Measurements from ENCODE around the gene PGGHG. TPM values are rescaled to one million over a fixed set of nuclear protein-coding genes. Genes with fewer than 3 reads are reported as not detected.

PGGHG gene
- polyA plus RNA-seq, 1 donor from 2014 or later = 2.1 TPM

GRCh38 chr11:251550-251949, 37.4 kb upstream of the PGGHG start:
- no peak for TF ChIP-seq REST (IDR thresholded peaks at IDR 0.05; ENCODE audit: borderline replicate concordance)
- no peak for TF ChIP-seq CTCF (IDR thresholded peaks at IDR 0.05; ENCODE audit: poor library complexity, severe bottlenecking)
- no peak for TF ChIP-seq EZH2 (IDR thresholded peaks at IDR 0.05; ENCODE audit: borderline replicate concordance, insufficient read depth, low read length, poor library complexity, severe bottlenecking)
- no peak for TF ChIP-seq MXI1 (conservative IDR thresholded peaks at IDR 0.05; ENCODE audit: poor library complexity, severe bottlenecking)
- TF ChIP-seq POLR2AphosphoS5 (IDR thresholded peaks at IDR 0.05) = no peak
- no peak for TF ChIP-seq SMC3 (conservative IDR thresholded peaks at IDR 0.05; ENCODE audit: poor library complexity)
- TF ChIP-seq RAD21 (conservative IDR thresholded peaks at IDR 0.05) = no peak
- no peak for TF ChIP-seq TAF1 (IDR thresholded peaks at IDR 0.05; ENCODE audit: low read depth)
- TF ChIP-seq EP300 (conservative IDR thresholded peaks at IDR 0.05; ENCODE audit: poor library complexity, severe bottlenecking) = no peak
- no peaks in the 10 kb centered on the region for H3K36me3 ChIP-seq (ENCODE audit: insufficient read depth, low read length)

DNA sequence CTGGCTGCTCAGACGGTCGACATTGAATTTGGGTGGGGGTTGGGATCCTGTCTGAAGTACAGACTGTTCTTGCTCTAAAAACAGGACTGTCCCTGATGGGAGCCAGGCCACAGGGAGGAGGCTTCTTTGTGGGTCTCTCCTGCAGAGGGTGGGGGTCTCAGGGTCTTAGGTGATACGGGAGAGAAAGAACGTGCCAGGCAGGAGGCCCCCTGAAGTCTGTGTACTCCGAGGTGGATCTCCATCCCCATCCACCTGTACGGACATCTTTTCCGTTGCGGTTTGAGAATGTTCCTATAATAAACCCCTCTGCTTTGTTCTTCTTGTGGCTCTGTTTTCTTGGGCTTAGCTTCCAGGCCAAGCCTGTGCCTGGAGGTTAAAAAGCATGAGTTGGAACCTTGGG, 36.3 kb upstream of the PGGHG start:
- no peaks in the 10 kb centered on the region for H4K20me1 ChIP-seq (ENCODE audit: insufficient read depth)
- H3K27ac ChIP-seq (ENCODE audit: low read length) = no peak overlapping the region
- H3F3A ChIP-seq (ENCODE audit: insufficient read depth, low read length, poor library complexity, severe bottlenecking) = no peaks in the 10 kb centered on the region
- no peaks in the 10 kb centered on the region for H3K27me3 ChIP-seq (ENCODE audit: insufficient read depth, low read depth, low read length)
- no peaks in the 10 kb centered on the region for H3K36me3 ChIP-seq (ENCODE audit: insufficient read depth, low read length)
- TF ChIP-seq EP300 (conservative IDR thresholded peaks at IDR 0.05; ENCODE audit: poor library complexity, severe bottlenecking) = no peak
- TF ChIP-seq RAD21 (conservative IDR thresholded peaks at IDR 0.05) = no peak
- no peak for TF ChIP-seq POLR2AphosphoS5 (IDR thresholded peaks at IDR 0.05)
- no peak for TF ChIP-seq REST (IDR thresholded peaks at IDR 0.05; ENCODE audit: borderline replicate concordance)
- TF ChIP-seq TAF1 (IDR thresholded peaks at IDR 0.05; ENCODE audit: low read depth) = no peak
- no peak for TF ChIP-seq CTCF (IDR thresholded peaks at IDR 0.05; ENCODE audit: poor library complexity, severe bottlenecking)
- no peak for TF ChIP-seq MXI1 (conservative IDR thresholded peaks at IDR 0.05; ENCODE audit: poor library complexity, severe bottlenecking)
- H3K9ac ChIP-seq (ENCODE audit: low read length) = no peak overlapping the region
- no peak overlapping the region for H3K4me3 ChIP-seq (ENCODE audit: low read length)
- no peak overlapping the region for H3K4me2 ChIP-seq (ENCODE audit: low read length)
- no peaks in the 10 kb centered on the region for H3K9me2 ChIP-seq (ENCODE audit: insufficient read depth, low read length)
- no peaks in the 10 kb centered on the region for H3K9me3 ChIP-seq (ENCODE audit: low read length)
- H2AFZ ChIP-seq (ENCODE audit: low read depth, low read length) = no peak overlapping the region
- H3K79me2 ChIP-seq (replicated peaks; ENCODE audit: insufficient read depth, low read length) = no peaks in the 10 kb centered on the region

More at GRCh38 chr11:251550-251949, 37.4 kb upstream of the PGGHG start:
- no peak overlapping the region for H2AFZ ChIP-seq (ENCODE audit: low read depth, low read length)
- no peak overlapping the region for H3K4me2 ChIP-seq (ENCODE audit: low read length)
- H3K9ac ChIP-seq (ENCODE audit: low read length) = no peak overlapping the region
- no peak overlapping the region for H3K4me3 ChIP-seq (ENCODE audit: low read length)
- no peaks in the 10 kb centered on the region for H3K9me3 ChIP-seq (ENCODE audit: low read length)
- H3K27me3 ChIP-seq (ENCODE audit: insufficient read depth, low read depth, low read length) = no peaks in the 10 kb centered on the region
- no peaks in the 10 kb centered on the region for H3F3A ChIP-seq (ENCODE audit: insufficient read depth, low read length, poor library complexity, severe bottlenecking)
- H3K27ac ChIP-seq (ENCODE audit: low read length) = no peak overlapping the region
- H4K20me1 ChIP-seq (ENCODE audit: insufficient read depth) = no peaks in the 10 kb centered on the region
- H3K79me2 ChIP-seq (replicated peaks; ENCODE audit: insufficient read depth, low read length) = no peaks in the 10 kb centered on the region
- H3K9me2 ChIP-seq (ENCODE audit: insufficient read depth, low read length) = no peaks in the 10 kb centered on the region

All from neural cell (in vitro differentiated cells).